Mesothelial cell of epicardium (in vitro differentiated cells): ENCODE data around the gene NELL1. TPM values are rescaled to one million over a fixed set of nuclear protein-coding genes. Genes with fewer than 3 reads are reported as not detected.

Experiments
- DNase-seq, 2 experiments: peaks; one replicate each; pipeline ENCODE4 v3.0.0; 2021; ENCODE audit warnings: low spot score in 2 of 2; ENCODE audit not compliant: unreplicated experiment in 2 of 2
- H3K27ac Mint-ChIP-seq: 2 replicates; pipeline ENCODE4 v1.8.0; 2021; ENCODE audit warnings: mixed read lengths
- H3K27me3 Mint-ChIP-seq: 2 replicates; pipeline ENCODE4 v1.8.0; 2021; ENCODE audit warnings: low read depth, mixed read lengths
- H3K36me3 Mint-ChIP-seq: 2 replicates; pipeline ENCODE4 v1.8.0; 2021; ENCODE audit warnings: mixed read lengths
- H3K4me1 Mint-ChIP-seq: 2 replicates; pipeline ENCODE4 v1.8.0; 2021; ENCODE audit warnings: mixed read lengths
- H3K4me3 Mint-ChIP-seq: 2 replicates; pipeline ENCODE4 v1.8.0; 2021; ENCODE audit warnings: mild to moderate bottlenecking, moderate library complexity, mixed read lengths
- H3K9me3 Mint-ChIP-seq: 2 replicates; pipeline ENCODE4 v1.8.0; 2021; ENCODE audit warnings: mixed read lengths
- total RNA-seq: library from RNA; stranded (reverse); gene quantifications from 3 replicates; pipeline ENCODE4 v1.2.1, GENCODE V29; 2021
- TF ChIP-seq, protein P1 (sequence below): fragments of 200-600 bp; sonication (generic); IDR thresholded peaks from one replicate; pipeline ENCODE4 v1.5.0; 2021; ENCODE audit warnings: antibody characterized with exemption; ENCODE audit not compliant: unreplicated experiment

Gene NELL1
- total RNA-seq, 1 donor from 2014 or later, result 1.7 TPM

DNA sequence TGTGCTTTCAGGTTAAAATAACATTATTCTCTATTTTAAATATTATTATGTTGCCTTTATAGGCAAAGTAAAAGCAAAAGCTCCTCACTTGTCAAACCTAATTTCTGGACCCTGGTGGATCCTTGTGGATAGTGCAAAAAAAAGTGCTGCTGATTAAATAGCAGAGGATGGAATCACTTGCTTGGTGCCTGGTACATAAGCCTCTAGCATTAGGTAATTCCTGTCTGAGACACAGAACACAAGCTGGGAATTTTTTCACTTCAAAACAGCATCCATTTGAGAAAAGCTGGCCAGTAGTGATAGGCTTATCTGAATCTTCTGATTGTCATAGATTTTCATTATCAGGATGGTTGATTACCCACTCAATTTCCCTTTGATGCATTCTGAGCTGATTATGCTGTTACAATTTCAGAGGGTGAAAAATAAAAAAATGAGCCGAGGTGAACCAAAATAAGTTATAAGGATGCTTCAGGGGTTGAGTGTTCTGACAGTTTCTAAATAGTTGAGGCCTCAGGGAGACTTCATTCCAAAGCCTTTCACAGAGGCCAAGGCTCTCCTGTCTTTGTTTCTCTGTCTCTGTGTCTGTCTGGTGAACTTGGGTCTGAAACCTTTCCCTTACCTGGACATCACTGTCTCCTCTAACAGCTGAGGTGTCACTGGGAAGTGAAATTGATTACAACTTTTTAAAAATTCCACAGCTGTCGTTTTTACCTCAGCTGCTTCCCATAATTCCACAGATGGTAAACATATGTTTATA, 242.9 kb downstream of the NELL1 start:
- Mint-ChIP-seq H3K27ac (peak overlapping the region; percentile 47), H3K4me1 (peaks cover 4% of the 10 kb centered on the region), H3K36me3 (no peaks in the 10 kb centered on the region), H3K27me3 (no peaks in the 10 kb centered on the region), H3K4me3 (no peak overlapping the region), H3K9me3 (no peaks in the 10 kb centered on the region)
- DNase-seq, result no peak
- TF ChIP-seq, protein P1, sequence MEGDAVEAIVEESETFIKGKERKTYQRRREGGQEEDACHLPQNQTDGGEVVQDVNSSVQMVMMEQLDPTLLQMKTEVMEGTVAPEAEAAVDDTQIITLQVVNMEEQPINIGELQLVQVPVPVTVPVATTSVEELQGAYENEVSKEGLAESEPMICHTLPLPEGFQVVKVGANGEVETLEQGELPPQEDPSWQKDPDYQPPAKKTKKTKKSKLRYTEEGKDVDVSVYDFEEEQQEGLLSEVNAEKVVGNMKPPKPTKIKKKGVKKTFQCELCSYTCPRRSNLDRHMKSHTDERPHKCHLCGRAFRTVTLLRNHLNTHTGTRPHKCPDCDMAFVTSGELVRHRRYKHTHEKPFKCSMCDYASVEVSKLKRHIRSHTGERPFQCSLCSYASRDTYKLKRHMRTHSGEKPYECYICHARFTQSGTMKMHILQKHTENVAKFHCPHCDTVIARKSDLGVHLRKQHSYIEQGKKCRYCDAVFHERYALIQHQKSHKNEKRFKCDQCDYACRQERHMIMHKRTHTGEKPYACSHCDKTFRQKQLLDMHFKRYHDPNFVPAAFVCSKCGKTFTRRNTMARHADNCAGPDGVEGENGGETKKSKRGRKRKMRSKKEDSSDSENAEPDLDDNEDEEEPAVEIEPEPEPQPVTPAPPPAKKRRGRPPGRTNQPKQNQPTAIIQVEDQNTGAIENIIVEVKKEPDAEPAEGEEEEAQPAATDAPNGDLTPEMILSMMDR, result no peak

DNA sequence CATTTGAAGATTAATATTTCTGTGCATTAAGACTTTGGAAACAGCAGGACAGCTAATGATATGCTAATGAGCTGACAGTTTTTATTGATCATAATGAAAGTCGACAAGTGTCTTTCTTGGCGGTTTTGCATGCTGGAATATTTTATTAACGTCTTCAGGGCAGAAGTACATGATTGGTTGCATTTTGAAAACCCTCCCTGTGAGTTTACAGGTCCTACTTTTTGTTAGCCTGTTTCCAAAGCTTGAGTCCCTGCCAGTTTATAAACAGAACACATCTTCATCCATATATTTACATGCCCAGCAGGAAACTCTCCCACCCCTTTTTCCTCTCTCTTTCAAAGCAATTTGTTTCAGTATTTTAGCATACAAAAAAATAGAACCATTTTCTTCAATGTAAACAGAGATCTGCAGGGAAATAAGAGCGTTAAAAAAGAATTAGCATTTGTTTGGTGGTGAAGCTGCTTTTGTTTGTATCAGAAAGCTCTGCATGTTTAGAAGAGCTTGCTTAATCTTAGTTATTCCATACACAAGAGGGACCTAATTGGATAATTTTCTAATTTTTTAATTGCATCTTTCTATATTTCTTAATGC, 243.6 kb downstream of the NELL1 start:
- H3K4me1 Mint-ChIP-seq, result peaks cover 4% of the 10 kb centered on the region
- H3K36me3 Mint-ChIP-seq, result no peaks in the 10 kb centered on the region
- DNase-seq, result no peak
- no peak overlapping the region for H3K4me3 Mint-ChIP-seq
- no peaks in the 10 kb centered on the region for H3K27me3 Mint-ChIP-seq
- H3K27ac Mint-ChIP-seq, result no peak overlapping the region
- H3K9me3 Mint-ChIP-seq, result no peaks in the 10 kb centered on the region
- TF ChIP-seq, protein P1, result no peak

DNA sequence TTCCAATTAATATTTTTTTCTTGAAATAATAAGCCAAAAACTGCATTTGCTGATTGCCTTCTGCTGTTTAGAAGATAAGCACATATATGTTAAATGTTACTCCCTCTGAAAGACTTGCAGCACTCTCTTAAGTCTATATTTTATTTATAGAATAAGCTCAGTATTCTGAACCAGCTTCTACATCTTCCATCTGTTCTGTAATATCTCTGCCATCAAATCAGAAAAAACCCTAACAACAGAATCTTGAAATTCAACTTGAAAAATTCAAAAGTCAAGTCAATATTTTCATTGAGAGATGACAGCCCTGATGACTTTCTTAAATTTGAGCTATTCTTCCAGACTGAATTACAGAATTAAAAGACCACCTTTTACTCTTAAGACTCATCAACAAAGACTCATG, 247.9 kb downstream of the NELL1 start:
- H3K4me1 Mint-ChIP-seq, result peaks cover 3% of the 10 kb centered on the region
- TF ChIP-seq, protein P1, result no peak
- H3K4me3 Mint-ChIP-seq, result no peak overlapping the region
- no peak overlapping the region for H3K27ac Mint-ChIP-seq
- H3K36me3 Mint-ChIP-seq, result no peaks in the 10 kb centered on the region
- no peaks in the 10 kb centered on the region for H3K9me3 Mint-ChIP-seq
- no peaks in the 10 kb centered on the region for H3K27me3 Mint-ChIP-seq
- no peak for DNase-seq

DNA sequence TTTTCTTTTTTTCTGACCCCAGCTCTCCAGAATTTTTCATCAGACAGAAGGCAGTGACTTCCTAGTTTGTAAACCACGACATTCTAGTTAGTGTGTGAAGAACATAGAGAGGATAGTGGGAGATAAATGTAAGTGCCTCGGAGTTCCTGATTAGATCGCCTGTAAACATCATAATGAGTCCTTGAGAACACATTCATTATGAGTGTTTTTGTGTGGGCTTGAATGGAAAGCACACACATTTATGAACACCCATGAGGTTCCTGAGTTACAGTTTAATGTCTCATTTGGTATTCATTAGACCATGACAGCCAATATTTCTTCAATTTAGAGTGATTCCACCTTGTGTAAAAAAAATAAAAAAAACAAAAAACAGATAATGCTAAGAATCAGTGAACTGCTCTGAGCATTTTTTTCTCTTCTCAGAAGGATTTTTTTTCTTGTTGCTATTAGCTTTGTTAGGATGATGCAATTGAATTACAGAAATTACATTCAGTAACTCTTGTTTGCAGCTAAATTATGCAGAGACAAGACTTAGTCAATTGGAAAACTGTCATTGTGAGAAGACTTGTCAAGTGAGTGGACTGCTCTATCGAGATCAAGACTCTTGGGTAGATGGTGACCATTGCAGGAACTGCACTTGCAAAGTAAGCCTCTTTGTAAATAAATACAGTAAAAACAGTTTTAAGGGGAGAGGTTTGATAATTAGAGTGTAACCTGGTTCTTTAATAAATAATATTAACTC, 257.6 kb downstream of the NELL1 start:
- peaks cover 8% of the 10 kb centered on the region for H3K27me3 Mint-ChIP-seq
- no peak overlapping the region for H3K4me3 Mint-ChIP-seq
- no peaks in the 10 kb centered on the region for H3K9me3 Mint-ChIP-seq
- H3K4me1 Mint-ChIP-seq, result no peaks in the 10 kb centered on the region
- no peak for DNase-seq
- no peaks in the 10 kb centered on the region for H3K36me3 Mint-ChIP-seq
- H3K27ac Mint-ChIP-seq, result no peak overlapping the region
- TF ChIP-seq, protein P1, result no peak

DNA sequence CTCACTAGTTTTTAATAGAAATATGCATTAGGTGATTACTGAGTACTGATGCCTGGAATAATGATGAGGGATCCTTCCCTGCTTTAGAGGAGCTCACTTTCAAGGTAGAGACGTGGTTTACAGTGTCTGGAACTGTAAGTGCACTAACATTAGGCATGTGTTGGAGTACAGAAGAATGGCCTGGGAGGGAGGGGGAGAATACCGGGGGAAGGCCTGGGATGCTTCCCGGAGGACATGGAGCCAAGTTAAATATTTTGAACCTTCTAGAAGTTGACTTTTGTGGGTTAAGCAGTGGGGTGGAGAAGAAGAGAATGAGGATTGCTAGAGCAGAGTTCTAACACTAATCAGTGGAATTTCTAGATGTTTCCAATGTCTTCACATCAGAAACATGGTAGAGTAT, 261.6 kb downstream of the NELL1 start:
- Mint-ChIP-seq H3K27ac (no peak overlapping the region), H3K4me1 (no peaks in the 10 kb centered on the region), H3K36me3 (no peaks in the 10 kb centered on the region), H3K9me3 (no peaks in the 10 kb centered on the region), H3K27me3 (peaks cover 30% of the 10 kb centered on the region), H3K4me3 (no peak overlapping the region)
- TF ChIP-seq, protein P1, result no peak
- DNase-seq, result no peak
